ENCODE data around the gene DOCK9. TPM values are rescaled to one million over a fixed set of nuclear protein-coding genes. Genes with fewer than 3 reads are reported as not detected.

DOCK9 gene
- total and polyA plus RNA-seq, 4 donors: 48.8 to 193 (median 133) TPM

GRCh38 chr13:98900442-98900841 is 77.4 kb downstream of the DOCK9 start:
- ATAC-seq (ENCODE audit: insufficient read depth, low FRiP score): no peak
- peaks cover 0 to 11% (median 0%) of the 10 kb centered on the region in 5 donors for H3K4me1 ChIP-seq (ENCODE audit: control insufficient read depth in 5 of 5, insufficient read depth in 5 of 5, low read length in 5 of 5)
- H3K27me3 ChIP-seq (ENCODE audit: control insufficient read depth in 3 of 3, insufficient read depth in 3 of 3, low read length in 2 of 3): no peaks in the 10 kb centered on the region
- peak overlapping the region in 1 of 2 donors; percentile 24 for H3K27ac ChIP-seq (ENCODE audit: low read depth in 1 of 2, low read length in 1 of 2)
- no peak overlapping the region for H3K4me3 ChIP-seq
- no peaks in the 10 kb centered on the region for H3K9me3 ChIP-seq (ENCODE audit: control insufficient read depth in 4 of 4, insufficient read depth in 3 of 4, low read length in 3 of 4)
- 86 to 88% methylated on average over 2 of the region's 2 CpGs for WGBS, 2 donors
- H3K36me3 ChIP-seq (ENCODE audit: control insufficient read depth in 4 of 4, insufficient read depth in 4 of 4, low read length in 4 of 4): peaks cover 0 to 24% (median 10%) of the 10 kb centered on the region in 4 donors
- H3K9ac ChIP-seq (ENCODE audit: insufficient read depth in 1 of 2, low read length in 2 of 2): no peak overlapping the region
- TF ChIP-seq CTCF (IDR thresholded peaks at IDR 0.05; ENCODE audit: control extremely low read depth, extremely low read depth): no peak
- DNase-seq: no peak

- Histone ChIP-seq H3K27ac (ENCODE audit: low read depth in 1 of 2, low read length in 1 of 2) (no peak overlapping the region), H3K36me3 (ENCODE audit: control insufficient read depth in 4 of 4, insufficient read depth in 4 of 4, low read length in 4 of 4) (peaks cover 0 to 29% (median 11%) of the 10 kb centered on the region in 4 donors), H3K27me3 (ENCODE audit: control insufficient read depth in 3 of 3, insufficient read depth in 3 of 3, low read length in 2 of 3) (no peaks in the 10 kb centered on the region), H3K9me3 (ENCODE audit: control insufficient read depth in 4 of 4, insufficient read depth in 3 of 4, low read length in 3 of 4) (no peaks in the 10 kb centered on the region), H3K4me1 (ENCODE audit: control insufficient read depth in 5 of 5, insufficient read depth in 5 of 5, low read length in 5 of 5) (peaks cover 5 to 26% (median 7%) of the 10 kb centered on the region in 5 donors), H3K4me3 (no peak overlapping the region), H3K9ac (ENCODE audit: insufficient read depth in 1 of 2, low read length in 2 of 2) (no peak overlapping the region)
- ATAC-seq (ENCODE audit: insufficient read depth, low FRiP score) (no peak), DNase-seq (no peak)
- TF ChIP-seq CTCF (IDR thresholded peaks at IDR 0.05; ENCODE audit: control extremely low read depth, extremely low read depth): no peak
- 92 to 100% methylated on average over 1 of the region's 1 CpG for WGBS, 2 donors
Observed at GRCh38 chr13:98897706-98898105, 80.2 kb downstream of the DOCK9 start.

GRCh38 chr13:98896868-98897144 is 81.1 kb downstream of the DOCK9 start:
- Histone ChIP-seq H3K4me1 (ENCODE audit: control insufficient read depth in 5 of 5, insufficient read depth in 5 of 5, low read length in 5 of 5) (peaks cover 5 to 35% (median 15%) of the 10 kb centered on the region in 5 donors), H3K36me3 (ENCODE audit: control insufficient read depth in 4 of 4, insufficient read depth in 4 of 4, low read length in 4 of 4) (peaks cover 0 to 28% (median 13%) of the 10 kb centered on the region in 4 donors), H3K27me3 (ENCODE audit: control insufficient read depth in 3 of 3, insufficient read depth in 3 of 3, low read length in 2 of 3) (no peaks in the 10 kb centered on the region), H3K4me3 (no peak overlapping the region), H3K27ac (ENCODE audit: low read depth in 1 of 2, low read length in 1 of 2) (no peak overlapping the region), H3K9me3 (ENCODE audit: control insufficient read depth in 4 of 4, insufficient read depth in 3 of 4, low read length in 3 of 4) (no peaks in the 10 kb centered on the region), H3K9ac (ENCODE audit: insufficient read depth in 1 of 2, low read length in 2 of 2) (no peak overlapping the region)
- WGBS, 2 donors: 30 to 37% methylated on average over 2 of the region's 2 CpGs
- DNase-seq (peak in 2 of 3 donors; percentile 5 to 45), ATAC-seq (ENCODE audit: insufficient read depth, low FRiP score) (no peak)
- TF ChIP-seq CTCF (IDR thresholded peaks at IDR 0.05; ENCODE audit: control extremely low read depth, extremely low read depth): no peak

Data from lung (tissue), 12 donors.